GM03348 (cell line): ENCODE results near the gene SWT1.

ENCODE experiments used
- DNase-seq: peaks from one replicate; pipeline ENCODE4 v3.0.0; 2012; ENCODE audit warnings: low spot score

SWT1 gene

GRCh38 chr1:185156854-185157598, at the start of gene SWT1, which contains the start of gene TRMT1L:
TSS of gene SWT1 (plus strand) at chr1:185157167. CDS start at chr1:185160842, 3,675 bp downstream.
TSS of gene TRMT1L (minus strand) at chr1:185156953. CDS start at chr1:185156712, 241 bp downstream.
- DNase-seq = peak; percentile 96

DNA sequence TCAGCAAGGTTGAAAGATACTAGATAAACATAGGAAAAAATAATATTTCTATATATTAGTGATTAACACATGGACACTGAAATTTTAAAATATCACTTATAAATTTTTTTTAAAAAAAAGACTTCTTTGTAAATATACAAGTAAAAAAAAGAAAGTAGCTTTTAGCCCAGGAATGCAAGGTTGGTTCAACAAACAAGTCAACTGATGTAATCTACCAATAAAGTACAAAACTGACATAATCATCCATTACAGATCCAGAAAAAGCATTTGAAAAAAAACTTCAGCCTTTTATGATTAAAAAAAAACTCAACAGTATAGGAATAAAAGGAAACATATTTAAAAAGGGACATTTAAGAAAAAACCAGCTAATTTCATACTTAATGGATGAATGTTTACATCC, 48.6 kb upstream of the SWT1 start:
- DNase-seq = no peak

- DNase-seq = no peak
Observed at GRCh38 chr1:185110145-185110544, 46.8 kb upstream of the SWT1 start.

GRCh38 chr1:185111873-185112272, 45.1 kb upstream of the SWT1 start:
- DNase-seq = no peak

DNA sequence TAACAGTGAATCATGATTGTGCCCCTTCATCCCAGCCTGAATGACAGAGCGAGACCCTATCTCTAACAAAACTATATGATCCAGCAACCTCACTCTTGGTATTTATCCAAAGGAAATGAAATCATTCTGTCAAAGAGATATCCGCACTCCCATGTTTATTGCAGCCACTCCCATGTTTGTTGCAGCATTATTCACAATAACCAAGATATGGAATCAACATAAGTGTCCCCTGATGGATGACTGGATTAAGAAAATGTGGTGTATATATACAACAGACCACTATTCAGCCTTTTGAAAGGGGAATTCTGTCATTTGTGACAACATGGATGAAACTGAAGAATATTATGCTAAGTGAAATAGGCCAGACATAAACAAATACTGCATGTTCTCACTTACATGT, 44.6 kb upstream of the SWT1 start:
- DNase-seq = no peak

GRCh38 chr1:185129708-185130107, 27.3 kb upstream of the SWT1 start:
- no peak for DNase-seq

GRCh38 chr1:185132534-185132933, 24.4 kb upstream of the SWT1 start:
- DNase-seq = no peak

DNA sequence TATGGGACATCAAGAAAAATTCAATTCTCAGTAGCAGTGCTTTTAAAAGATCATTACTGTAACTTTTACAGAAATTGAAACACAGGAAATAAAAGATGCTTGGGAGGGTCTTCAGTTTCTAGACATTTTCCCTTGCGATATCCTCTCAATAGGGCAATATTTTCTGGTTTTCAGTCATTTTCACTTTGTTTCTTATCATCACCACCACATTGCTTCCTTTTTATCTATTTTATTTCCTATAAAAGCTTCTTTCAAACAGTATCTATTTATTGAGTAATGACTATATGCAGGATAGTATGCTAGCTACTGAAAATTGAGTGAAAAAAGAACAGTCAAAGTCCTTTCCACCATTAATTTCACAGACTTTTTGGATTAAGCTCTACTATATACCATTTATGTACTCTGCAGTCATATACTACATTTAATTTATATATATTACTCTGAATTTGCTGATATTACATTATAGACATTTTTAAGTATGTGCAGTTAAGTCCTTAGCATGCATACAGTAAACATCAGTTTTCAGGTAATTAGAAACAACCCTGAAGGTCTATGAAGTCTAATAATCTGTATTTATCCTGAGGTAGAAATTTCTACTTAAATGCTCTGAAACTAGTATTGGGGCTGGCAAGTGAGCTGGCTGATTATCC, 18.9 kb upstream of the SWT1 start:
- no peak for DNase-seq

DNA sequence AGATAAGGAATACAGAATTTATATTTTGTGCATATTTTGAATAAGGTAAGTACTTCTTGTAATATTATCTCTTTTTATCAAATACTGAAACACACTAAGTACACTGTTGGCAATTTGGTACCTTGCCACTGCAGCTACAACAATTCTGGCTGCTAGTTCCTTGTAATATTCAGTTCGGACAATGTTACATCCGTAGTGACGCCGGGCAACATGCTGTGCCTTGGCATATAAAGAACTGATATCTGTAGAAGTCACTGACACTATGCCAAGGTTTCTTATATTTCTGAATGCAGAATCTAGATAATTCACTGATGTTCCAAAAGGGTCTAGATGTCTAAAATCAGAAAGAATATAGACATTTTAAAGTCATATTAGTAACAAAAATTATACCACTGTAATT, 17.7 kb upstream of the SWT1 start:
- no peak for DNase-seq

DNA sequence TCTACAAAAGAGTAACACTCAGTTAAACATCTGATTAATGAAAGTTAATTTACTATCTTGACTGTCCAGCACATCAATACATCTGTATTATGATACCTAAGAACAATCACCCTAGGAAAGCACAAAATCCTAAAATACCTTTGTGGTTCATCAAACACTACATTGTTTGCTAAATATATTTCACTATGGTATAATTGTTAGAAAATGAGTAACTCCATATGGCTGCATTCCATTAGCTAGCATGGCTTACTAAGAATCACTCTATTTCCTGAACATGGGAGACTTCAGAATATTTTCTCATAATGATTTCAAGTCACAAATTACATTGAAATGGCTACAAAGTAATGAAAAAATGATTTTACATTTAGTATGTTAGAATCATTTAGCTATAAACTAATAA, 12.7 kb upstream of the SWT1 start:
- peak; percentile 36 for DNase-seq

GRCh38 chr1:185151215-185151614, 5.8 kb upstream of the SWT1 start:
- no peak for DNase-seq

GRCh38 chr1:185152187-185152767, 4.7 kb upstream of the SWT1 start:
- peak; percentile 44 for DNase-seq

GRCh38 chr1:185154912-185155513, 2.0 kb upstream of the SWT1 start:
- DNase-seq = peak; percentile 3

- DNase-seq = peak; percentile 16
Observed at GRCh38 chr1:185155600-185156287, 1.2 kb upstream of the SWT1 start.

DNA sequence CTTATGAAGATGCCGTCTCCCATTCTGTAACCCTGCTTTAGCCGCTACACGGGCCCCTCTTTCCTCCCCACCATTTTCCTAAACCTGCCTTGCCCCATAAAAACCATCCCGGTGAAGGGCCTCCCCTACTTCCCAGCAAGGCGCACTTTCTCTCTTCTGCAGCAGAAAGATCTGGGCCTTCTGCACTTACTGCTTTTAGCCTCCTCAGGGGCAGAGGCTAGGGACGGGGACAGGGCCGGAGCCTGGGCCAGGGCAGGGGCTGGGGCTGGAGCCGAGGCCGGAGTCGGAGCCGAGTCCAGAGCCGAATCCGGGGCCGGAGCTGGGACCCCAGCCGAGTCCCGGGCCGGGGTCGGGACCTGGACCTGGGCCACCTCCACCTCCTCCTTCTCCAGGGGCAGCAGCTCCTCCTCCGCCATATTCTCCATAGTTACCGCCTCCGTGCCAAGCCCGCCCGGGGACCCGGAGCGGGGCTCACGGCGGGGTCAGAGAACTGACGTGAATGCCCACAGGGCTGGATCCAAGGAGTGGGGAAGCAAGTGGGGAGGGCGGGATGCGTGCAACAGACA, 596 bp upstream of the SWT1 start:
- DNase-seq = no peak

- DNase-seq = peak; percentile 7
Observed at GRCh38 chr1:185157599-185158412, 839 bp downstream of the SWT1 start.

GRCh38 chr1:185158800-185159199, 1.8 kb downstream of the SWT1 start:
- no peak for DNase-seq

DNA sequence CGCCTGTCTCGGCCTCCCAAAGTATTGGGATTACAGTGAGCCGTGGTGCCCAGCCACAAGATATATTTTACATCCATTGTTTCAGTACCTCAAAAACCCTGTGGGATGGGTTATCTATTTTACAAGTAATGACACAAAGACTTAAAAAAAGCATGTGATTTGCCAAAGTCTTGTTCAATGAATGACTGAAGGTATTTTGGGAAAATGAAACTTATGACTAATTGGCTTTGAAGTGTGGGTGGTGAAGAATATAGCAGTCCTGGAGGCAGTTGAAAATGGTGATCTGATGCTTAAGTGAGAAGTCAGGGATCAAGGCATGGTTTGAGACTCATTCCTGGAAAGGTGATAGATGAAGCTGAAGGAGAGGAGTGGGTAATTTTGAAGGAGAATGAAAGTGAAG, 3.0 kb downstream of the SWT1 start:
- no peak for DNase-seq

GRCh38 chr1:185162491-185162890, 5.5 kb downstream of the SWT1 start:
- no peak for DNase-seq

DNA sequence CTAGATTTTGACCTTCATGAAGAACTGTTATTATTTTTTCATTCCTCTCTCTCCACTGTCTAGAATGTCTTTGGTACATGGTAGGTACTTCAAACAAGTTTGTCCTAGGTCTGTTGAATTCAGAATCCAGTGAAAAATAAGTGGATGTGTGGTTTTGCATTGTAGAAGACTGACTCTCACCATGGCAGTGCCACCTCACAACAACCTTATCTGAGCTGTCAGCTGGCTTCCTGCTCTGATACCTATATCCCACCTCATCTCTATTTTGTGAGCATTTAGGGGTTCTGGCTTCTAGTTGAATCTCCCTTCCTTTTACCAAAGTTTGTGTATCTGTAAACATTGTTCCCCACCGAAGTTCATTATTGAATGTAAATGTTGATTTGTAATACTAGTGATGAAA, 9.1 kb downstream of the SWT1 start:
- DNase-seq = no peak

- peak; percentile 69 for DNase-seq
Observed at GRCh38 chr1:185170291-185170848, 13.4 kb downstream of the SWT1 start.
